ENCODE results near the gene IFI27L2.

DNA sequence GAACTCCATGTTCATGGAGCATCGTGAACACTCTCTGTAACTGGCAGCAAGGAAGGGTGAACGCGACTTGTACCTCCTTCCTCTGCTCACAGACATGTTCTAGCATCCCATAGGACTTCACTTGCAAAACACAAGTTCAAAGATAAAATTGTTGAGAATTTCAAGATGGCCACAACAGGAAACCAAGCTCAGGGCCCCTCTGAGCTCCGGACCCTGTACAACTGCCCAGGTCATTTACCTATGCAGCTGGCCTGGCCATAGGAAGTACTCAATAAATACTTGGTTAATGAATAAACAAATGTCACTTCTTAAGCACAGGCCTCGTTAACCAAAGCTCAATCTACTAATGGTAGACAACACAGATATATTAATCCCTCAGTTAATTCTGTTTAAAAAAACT lies 33.1 kb upstream of the IFI27L2 start:
- TF ChIP-seq POLR2A (IDR thresholded peaks at IDR 0.05), result no peak
- TF ChIP-seq, protein P1, sequence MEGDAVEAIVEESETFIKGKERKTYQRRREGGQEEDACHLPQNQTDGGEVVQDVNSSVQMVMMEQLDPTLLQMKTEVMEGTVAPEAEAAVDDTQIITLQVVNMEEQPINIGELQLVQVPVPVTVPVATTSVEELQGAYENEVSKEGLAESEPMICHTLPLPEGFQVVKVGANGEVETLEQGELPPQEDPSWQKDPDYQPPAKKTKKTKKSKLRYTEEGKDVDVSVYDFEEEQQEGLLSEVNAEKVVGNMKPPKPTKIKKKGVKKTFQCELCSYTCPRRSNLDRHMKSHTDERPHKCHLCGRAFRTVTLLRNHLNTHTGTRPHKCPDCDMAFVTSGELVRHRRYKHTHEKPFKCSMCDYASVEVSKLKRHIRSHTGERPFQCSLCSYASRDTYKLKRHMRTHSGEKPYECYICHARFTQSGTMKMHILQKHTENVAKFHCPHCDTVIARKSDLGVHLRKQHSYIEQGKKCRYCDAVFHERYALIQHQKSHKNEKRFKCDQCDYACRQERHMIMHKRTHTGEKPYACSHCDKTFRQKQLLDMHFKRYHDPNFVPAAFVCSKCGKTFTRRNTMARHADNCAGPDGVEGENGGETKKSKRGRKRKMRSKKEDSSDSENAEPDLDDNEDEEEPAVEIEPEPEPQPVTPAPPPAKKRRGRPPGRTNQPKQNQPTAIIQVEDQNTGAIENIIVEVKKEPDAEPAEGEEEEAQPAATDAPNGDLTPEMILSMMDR (IDR thresholded peaks at IDR 0.05), result no peak
